Activated CD4-positive, alpha-beta memory T cell treated with anti-CD3 and anti-CD28 coated beads for 36 hours (primary cell): ENCODE results near the gene DAP3. TPM values are rescaled to one million over a fixed set of nuclear protein-coding genes. Genes with fewer than 3 reads are reported as not detected.
A peak's percentile ranks its signal among the peaks of the same experiment; 100 is the strongest.
"Not testable (repeated sequence)": the region's sequence is repeated elsewhere in the genome, so short reads cannot be mapped to it uniquely, and the experiment has no call there.

Experiments
- CTCF ChIA-PET: fragments of 350-600 bp; sonication (Branson Sonifier 250); formaldehyde crosslinking; loops from one replicate; lab custom pipeline; 2021; ENCODE audit warnings: antibody characterized with exemption, inconsistent platforms; lab: Charles Lee
- POLR2A ChIA-PET: fragments of 350-600 bp; sonication (Branson Sonifier 250); formaldehyde crosslinking; loops from one replicate; lab custom pipeline; 2021; ENCODE audit warnings: antibody characterized with exemption; lab: Charles Lee
- DNase-seq: peaks from one replicate; pipeline ENCODE4 v3.0.0-alpha.2; 2020
- H3K27ac Mint-ChIP-seq: one replicate; pipeline ENCODE4 v1.8.0; 2021; ENCODE audit warnings: mixed read lengths
- H3K27me3 Mint-ChIP-seq: one replicate; pipeline ENCODE4 v1.8.0; 2021; ENCODE audit warnings: mixed read lengths
- H3K36me3 Mint-ChIP-seq: one replicate; pipeline ENCODE4 v1.8.0; 2021; ENCODE audit warnings: mixed read lengths
- H3K4me1 Mint-ChIP-seq: one replicate; pipeline ENCODE4 v1.8.0; 2021; ENCODE audit warnings: low read depth, mixed read lengths
- H3K4me3 Mint-ChIP-seq: one replicate; pipeline ENCODE4 v1.8.0; 2021; ENCODE audit warnings: mild to moderate bottlenecking, mixed read lengths
- H3K9me3 Mint-ChIP-seq: one replicate; pipeline ENCODE4 v1.8.0; 2021; ENCODE audit warnings: mixed read lengths
- intact Hi-C: fragments of 100-400 bp; cut with micrococcal nuclease; formaldehyde crosslinking; loops from one replicate; pipeline ENCODE4 v1.15.1; 2023
- total RNA-seq, 2 experiments: library from RNA; stranded (reverse); gene quantifications; one replicate each; pipeline ENCODE4 v1.2.3, GENCODE V29; 2021

DAP3 gene
- total RNA-seq, 2 experiments from 2014 or later = 142 to 145 TPM

DNA sequence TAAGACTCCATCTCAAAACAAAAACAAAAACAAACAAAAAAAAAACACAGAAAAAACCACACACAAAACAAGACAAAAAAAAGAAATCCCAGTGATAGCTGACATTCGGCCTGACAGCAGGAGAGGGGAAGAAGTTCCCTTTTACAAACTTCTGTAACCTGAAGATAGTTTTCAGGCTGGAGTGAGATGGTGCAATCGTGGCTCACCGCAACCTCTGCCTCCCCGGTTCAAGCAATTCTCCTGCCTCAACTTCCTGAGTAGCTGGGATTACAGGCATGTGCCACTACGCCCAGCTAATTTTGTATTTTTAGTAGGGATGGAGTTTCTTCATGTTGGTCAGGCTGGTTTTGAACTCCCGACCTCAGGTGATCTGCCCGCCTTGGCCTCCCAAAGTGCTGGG lies 75.1 kb downstream of the DAP3 start:
- H3K4me3 Mint-ChIP-seq, POLR2A ChIA-PET, H3K9me3 Mint-ChIP-seq, H3K27me3 Mint-ChIP-seq, H3K27ac Mint-ChIP-seq, H3K4me1 Mint-ChIP-seq, DNase-seq, CTCF ChIA-PET, intact Hi-C loops: not testable (repeated sequence)
- H3K36me3 Mint-ChIP-seq = peaks cover 49% of the 10 kb centered on the region

DNA sequence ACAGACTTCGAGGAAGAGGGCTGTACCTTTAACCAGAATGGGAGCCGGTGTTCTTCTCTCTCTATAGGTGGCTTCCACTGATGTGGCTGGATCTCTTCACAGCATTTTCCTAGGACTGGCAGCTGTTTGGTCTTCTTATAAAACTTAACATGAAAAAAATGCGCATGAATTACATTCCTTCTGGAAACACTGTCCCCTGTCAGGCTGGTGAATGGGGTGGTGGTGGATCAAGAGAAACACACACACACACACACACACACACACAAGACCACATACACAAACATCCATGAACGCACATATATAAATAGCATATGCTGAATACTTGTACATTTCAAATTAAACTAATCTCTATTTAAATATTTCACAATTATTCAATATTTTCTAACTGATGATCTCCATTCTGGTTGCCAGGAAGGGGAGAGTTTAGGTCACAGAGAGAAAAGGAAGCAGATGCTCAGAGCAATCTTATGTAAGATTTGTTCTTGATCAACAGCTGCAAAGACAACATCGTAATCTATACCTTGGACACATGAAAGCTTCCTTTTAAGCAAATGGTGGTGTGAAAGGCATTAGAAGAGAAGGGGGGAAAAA lies 78.6 kb downstream of the DAP3 start:
- DNase-seq, CTCF ChIA-PET: not testable (repeated sequence)

DNA sequence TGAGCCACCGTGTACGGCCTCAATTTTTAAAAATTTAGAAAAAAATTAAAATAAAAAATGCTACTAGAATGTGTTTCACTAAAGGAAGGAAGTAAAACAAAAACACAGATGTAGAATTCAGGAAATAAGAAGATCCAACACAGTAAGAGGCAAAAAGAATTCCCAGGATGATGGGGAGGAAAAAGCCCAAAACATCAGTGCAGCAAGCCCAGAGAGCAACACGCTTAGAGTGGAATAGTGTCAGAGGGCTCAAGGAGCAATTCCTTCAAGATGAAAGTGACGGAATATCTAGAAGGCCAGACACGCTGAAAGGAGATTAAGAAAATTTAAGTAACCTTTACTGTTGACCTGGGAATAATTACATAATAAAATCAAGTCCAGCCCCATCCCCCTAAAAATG lies 80.4 kb downstream of the DAP3 start:
- H3K9me3 Mint-ChIP-seq = no peaks in the 10 kb centered on the region
- ChIA-PET POLR2A (no interaction called here), CTCF (no interaction called here)
- DNase-seq = no peak
- no peaks in the 10 kb centered on the region for H3K4me1 Mint-ChIP-seq
- no peak overlapping the region for H3K27ac Mint-ChIP-seq
- H3K27me3 Mint-ChIP-seq = no peaks in the 10 kb centered on the region
- H3K36me3 Mint-ChIP-seq = peaks cover 50% of the 10 kb centered on the region
- intact Hi-C loops = no loop called here
- H3K4me3 Mint-ChIP-seq = no peak overlapping the region

More for the DNA sequence above, 78.6 kb downstream of the DAP3 start:
- POLR2A ChIA-PET, H3K4me3 Mint-ChIP-seq, intact Hi-C loops, H3K27ac Mint-ChIP-seq, H3K9me3 Mint-ChIP-seq, H3K27me3 Mint-ChIP-seq, H3K4me1 Mint-ChIP-seq: not testable (repeated sequence)
- peaks cover 48% of the 10 kb centered on the region for H3K36me3 Mint-ChIP-seq

DNA sequence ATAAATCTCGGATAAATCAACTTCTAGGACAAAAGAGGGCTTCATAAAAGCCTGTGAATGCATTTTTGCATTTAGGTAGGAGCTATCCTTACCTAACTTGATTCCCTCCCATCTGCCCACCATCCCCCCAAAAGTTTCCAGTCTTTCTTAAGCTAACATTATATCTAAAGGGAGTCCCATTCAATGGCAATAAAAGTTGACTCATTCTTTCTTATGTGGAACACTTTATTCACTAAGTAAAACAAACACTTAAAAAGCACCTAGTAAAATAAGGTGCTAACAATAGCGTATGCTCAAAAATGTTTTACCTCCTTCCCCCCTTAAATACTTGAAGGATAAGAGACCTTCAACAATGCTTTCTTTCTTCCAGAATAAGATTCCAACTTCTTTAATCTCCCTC lies 84.3 kb downstream of the DAP3 start:
- Mint-ChIP-seq H3K4me3 (no peak overlapping the region), H3K27me3 (no peaks in the 10 kb centered on the region), H3K36me3 (peaks cover 49% of the 10 kb centered on the region), H3K4me1 (peaks cover 7% of the 10 kb centered on the region), H3K27ac (no peak overlapping the region), H3K9me3 (no peaks in the 10 kb centered on the region)
- ChIA-PET CTCF (no interaction called here), POLR2A (no interaction called here)
- no peak for DNase-seq
- intact Hi-C loops = no loop called here

DNA sequence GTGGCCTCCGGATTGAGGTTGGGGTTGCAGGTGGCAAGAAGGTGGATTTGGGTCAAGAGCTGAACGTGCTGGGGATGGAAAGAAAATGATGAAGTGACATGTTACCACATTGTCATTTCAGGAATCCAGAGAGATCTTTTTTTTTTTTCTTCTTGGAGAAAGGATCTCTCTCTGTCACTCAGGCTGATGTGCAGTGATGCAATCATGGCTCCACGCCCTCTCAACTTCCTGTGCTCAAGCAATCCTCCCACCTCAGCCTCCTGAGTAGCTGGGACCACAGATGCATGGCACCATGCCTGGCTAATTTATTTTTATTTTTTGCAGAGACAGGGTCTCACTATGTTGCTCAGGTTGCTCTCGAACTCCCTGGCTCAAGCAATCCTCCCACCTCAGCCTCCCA lies 87.5 kb downstream of the DAP3 start:
- peaks cover 35% of the 10 kb centered on the region for H3K36me3 Mint-ChIP-seq
- DNase-seq = peak; percentile 33
- intact Hi-C loops = no loop called here
- ChIA-PET CTCF (interaction anchor here (0.7 kb wide), 1 partner anchor 96 kb away, joined by 3 read pairs; no protein-coding TSS in a partner anchor), POLR2A (interaction anchor here (0.8 kb wide), 1 partner anchor 69 kb away, joined by 3 read pairs; no protein-coding TSS in a partner anchor)
- H3K27ac Mint-ChIP-seq = peak overlapping the region; percentile 66
- H3K4me1 Mint-ChIP-seq = peaks cover 7% of the 10 kb centered on the region
- H3K27me3 Mint-ChIP-seq = no peaks in the 10 kb centered on the region
- H3K4me3 Mint-ChIP-seq = no peak overlapping the region
- no peaks in the 10 kb centered on the region for H3K9me3 Mint-ChIP-seq

DNA sequence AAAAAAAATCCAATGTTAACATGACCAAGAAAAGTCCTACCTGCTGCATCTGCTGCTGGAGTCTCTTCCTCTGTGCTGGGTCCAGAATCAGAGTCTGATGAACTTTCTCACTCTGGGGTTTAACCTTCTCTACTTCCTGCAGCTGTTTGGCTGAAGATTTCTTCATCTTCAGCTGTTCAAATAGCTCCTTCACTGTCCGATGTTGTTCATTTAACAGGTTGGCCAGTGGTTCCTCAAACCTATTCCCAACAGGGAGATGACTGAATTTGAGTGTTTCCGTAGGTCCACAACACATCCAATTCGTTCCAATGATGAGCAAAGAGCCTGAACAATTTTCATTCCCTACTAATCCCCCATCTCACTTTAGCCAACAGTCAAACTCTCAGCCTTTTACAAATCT lies 88.7 kb downstream of the DAP3 start:
- no peak overlapping the region for H3K27ac Mint-ChIP-seq
- peaks cover 7% of the 10 kb centered on the region for H3K4me1 Mint-ChIP-seq
- no peaks in the 10 kb centered on the region for H3K9me3 Mint-ChIP-seq
- CTCF ChIA-PET = interaction anchor here (0.7 kb wide), 1 partner anchor 17 kb away, joined by 3 read pairs; no protein-coding TSS in a partner anchor
- intact Hi-C loops = no loop called here
- H3K36me3 Mint-ChIP-seq = peaks cover 32% of the 10 kb centered on the region
- H3K27me3 Mint-ChIP-seq = no peaks in the 10 kb centered on the region
- DNase-seq = no peak
- POLR2A ChIA-PET = interaction anchor here (0.6 kb wide), 1 partner anchor 38 kb away, joined by 3 read pairs; no protein-coding TSS in a partner anchor
- no peak overlapping the region for H3K4me3 Mint-ChIP-seq

Other genes starting within 250 kb of the DAP3 start
- 10 to 100 TPM; 28.8 to 29.6 TPM for gene ASH1L, start 126.3 kb upstream of the DAP3 start, total RNA-seq
- gene MSTO1, start 78.9 kb upstream of the DAP3 start, total RNA-seq = 10 to 100 TPM; 59.6 to 63.4 TPM
- 10 to 100 TPM; 56.2 to 62.1 TPM for gene YY1AP1, start 317 bp upstream of the DAP3 start, total RNA-seq
- 10 to 100 TPM; 48.0 to 51.2 TPM for gene GON4L, start 168.1 kb downstream of the DAP3 start, total RNA-seq
- 10 to 100 TPM; 25.0 to 25.1 TPM for gene SYT11, start 170.5 kb downstream of the DAP3 start, total RNA-seq
- 10 to 100 TPM; 19.1 to 21.1 TPM for gene RIT1, start 222.3 kb downstream of the DAP3 start, total RNA-seq
- 10 to 100 TPM; 66.1 to 70.2 TPM for gene KHDC4, start 245.3 kb downstream of the DAP3 start, total RNA-seq